GM15510 (cell line): ENCODE measurements around the gene SAMD13.

ENCODE experiments used
- POLR2A ChIP-seq: IDR thresholded peaks from 3 replicates; pipeline ENCODE4 v1.6.1; 2011; ENCODE audit warnings: borderline replicate concordance; ENCODE audit not compliant: insufficient read length; ENCODE audit errors: extremely low read depth

SAMD13 gene

DNA sequence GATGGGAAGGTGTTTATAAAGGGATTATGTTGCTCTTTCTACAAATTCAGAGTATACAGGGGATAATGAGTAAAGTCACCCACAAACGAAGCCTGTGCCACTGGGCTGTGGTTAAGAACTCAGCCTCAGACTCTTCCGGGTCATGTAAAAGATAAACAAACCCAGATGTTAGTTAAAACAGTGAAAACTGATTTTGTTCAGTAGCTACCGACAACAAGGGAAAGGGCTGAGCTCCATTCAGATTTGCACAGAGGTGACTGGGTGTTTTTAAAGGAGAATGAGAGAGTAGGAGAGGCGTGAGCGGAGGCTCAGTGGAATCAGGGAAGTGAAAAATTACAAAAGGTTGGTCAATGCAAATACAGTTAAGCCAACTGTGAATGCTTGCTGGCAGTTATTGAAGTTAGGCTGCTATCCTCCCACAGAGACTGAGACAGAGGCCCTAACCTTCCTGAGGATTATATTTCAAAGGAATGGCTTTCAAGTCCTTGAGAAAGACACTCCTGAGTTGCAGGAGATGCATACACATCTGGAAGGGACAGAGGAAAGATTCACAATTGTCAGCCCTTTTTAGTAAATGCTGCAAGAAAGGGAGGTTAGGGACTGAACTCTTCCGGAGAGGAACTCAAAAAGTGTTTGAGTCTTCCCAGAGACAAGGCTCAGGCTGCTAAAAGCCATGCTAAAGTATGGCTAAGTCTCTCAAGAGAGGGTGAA lies 29.9 kb upstream of the SAMD13 start:
- no peak for TF ChIP-seq POLR2A

DNA sequence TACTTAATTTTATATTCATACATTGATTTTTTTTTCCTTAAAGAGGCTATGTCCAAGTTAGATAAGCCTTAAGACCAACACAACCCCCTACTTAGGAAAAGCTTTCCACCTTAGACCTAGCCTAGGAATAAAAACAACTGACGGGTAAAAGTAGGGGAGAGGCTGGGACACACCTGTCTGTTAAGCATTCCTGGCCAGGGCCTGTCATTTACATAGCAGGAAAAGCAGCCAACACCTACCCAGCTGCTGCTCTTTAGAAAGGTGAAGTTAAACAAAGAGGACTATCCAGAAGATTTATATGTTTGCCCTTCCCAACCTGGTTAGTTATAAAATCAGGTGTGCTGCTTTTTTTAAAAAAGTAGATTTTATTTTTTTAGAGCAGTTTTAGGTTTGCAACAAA lies 29.1 kb upstream of the SAMD13 start:
- no peak for TF ChIP-seq POLR2A

DNA sequence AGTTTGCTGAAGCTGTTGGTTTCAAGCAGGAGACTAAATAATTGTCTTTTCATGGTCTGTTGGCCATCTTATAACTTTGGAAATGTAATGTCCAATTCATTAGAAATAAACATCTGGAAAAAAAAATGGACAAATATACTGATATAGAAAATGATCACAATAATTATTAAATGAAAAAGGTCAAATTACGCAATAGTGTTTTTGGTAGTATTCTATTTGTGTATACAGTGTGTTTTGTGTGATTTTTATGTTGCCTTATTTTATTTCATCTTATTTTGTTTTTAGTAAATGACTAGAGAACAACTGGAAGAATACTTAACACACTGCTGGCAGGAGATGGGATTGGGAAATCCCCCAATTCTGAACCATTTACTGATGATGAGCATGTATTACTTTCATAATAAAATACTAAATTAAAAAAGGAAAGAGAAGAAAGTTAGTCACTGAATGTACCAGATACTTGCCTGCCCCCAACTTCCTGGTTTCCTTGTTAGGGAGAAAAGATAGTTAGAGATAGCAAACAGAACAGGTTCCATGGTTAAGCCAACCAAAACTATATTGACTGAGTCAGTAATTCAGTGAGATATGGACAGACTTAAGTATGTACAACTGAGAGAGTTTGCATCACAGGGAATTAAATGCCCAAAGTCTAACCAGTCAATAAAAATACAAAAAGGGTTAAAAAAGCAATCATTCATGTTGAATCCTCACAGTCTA lies 24.0 kb upstream of the SAMD13 start:
- TF ChIP-seq POLR2A = no peak

GRCh38 chr1:84278905-84279304 lies 22.6 kb upstream of the SAMD13 start:
- no peak for TF ChIP-seq POLR2A

DNA sequence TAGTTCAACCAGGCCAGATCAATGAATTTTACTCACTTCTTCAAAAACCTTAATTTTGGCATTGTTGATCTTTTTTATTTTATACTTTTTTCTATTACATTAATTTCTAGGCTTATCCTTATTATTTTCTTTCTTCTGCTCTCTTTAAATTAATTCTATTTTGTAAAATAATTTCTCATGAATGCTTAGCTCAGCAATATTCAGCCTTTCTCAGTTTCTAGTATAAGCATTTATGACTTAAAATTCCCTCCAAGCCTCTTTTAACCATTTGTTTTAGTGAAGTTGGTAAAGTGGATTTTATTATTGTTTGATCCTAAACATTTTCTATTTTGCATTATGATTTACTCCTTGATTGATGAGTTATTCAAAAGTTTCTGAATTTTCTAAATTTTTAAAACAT lies 20.6 kb upstream of the SAMD13 start:
- no peak for TF ChIP-seq POLR2A

- TF ChIP-seq POLR2A = no peak
These were observed 18.7 kb upstream of the SAMD13 start for GRCh38 chr1:84282780-84283333.

DNA sequence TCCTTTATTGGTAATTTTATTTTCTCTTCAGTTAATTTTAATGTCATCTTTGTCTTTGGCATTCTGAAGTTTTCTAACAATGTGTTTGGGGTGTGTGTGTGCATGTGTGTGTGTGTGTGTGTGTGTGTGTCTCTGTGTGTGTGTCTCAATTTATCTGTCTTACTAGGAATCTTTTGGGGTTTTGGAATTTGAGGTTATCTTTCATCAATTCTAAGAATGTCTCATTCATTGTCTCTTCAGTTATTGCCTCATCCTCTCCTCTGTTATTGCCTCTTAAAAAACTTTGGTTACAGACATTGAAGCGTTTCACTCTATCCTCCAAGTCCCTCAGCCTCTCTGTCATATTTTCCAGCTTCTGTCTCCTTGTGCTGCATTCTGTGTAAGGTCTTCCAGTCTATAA lies 18.1 kb upstream of the SAMD13 start:
- TF ChIP-seq POLR2A = no peak

DNA sequence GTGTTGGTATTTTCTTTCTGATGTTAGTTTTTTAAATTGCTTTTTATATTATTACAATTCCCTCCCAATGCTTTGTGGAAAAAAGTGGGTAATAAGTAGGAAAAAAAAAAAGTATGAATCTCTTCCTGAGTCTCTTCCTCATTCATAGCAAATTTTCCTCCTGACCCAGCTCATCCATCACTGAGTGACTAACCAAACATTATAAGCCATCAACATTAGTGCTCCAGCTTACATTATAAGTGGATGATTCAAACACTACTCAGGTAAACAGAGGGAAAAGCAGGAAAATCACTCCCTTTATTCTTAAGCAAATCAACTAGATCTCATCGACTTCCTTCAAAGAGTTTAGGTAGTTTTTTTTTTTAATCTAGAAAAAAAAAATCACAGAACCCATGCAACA lies 15.4 kb upstream of the SAMD13 start:
- TF ChIP-seq POLR2A = no peak

GRCh38 chr1:84289169-84289785 lies 12.2 kb upstream of the SAMD13 start:
- no peak for TF ChIP-seq POLR2A

- TF ChIP-seq POLR2A = no peak
These were observed 9.4 kb upstream of the SAMD13 start for GRCh38 chr1:84291882-84292655.

DNA sequence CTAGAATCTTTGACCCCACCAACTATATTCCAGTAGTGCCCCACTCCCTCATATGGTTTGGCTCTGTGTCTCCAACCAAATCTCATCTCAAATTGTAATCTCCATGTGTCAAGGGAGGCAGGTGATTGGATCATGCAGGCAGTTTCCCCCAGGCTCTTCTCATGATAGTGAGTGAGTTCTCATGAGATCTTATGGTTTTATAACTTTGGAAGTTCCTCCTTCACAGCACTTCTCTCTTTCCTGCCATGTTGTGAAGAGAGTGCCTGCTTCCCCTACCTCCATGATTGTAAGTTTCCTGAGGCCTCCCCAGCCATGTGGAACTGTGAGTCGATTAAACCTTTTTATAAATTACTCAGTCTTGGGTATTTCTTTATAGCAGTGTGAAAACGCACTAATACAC lies 7.7 kb upstream of the SAMD13 start:
- no peak for TF ChIP-seq POLR2A

- no peak for TF ChIP-seq POLR2A
These were observed 6.8 kb upstream of the SAMD13 start for GRCh38 chr1:84294751-84295150.

GRCh38 chr1:84297546-84298244 lies 3.8 kb upstream of the SAMD13 start:
- TF ChIP-seq POLR2A = no peak

DNA sequence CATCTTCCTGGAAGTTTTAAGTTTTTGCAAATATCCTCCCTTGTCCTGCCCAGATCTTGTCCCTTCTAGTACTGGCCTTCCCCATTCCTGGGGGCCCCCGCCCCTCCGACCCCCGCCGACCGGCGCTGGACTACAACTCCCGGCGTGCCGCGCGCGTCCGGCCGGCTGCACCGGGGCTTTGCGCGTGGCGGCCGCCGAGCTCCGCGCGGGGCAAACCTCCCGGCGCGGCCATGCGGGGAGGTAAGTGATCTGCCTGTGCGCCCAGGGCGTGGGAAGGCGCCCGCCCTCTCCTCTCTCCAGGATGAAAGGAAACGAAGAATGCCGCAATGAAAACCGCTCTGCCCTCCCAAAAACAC lies 3.2 kb upstream of the SAMD13 start:
- TF ChIP-seq POLR2A = peak; percentile 52

GRCh38 chr1:84298684-84299535 lies 2.6 kb upstream of the SAMD13 start:
- TF ChIP-seq POLR2A = no peak
